HG02759 (cell line): ENCODE results near the gene IGSF9.

Experiments used
- ATAC-seq: cut with Tn5 transposase; IDR thresholded peaks from one replicate; pipeline ENCODE4 v1.9.1; 2021; ENCODE audit warnings: mild to moderate bottlenecking, moderate library complexity; ENCODE audit not compliant: unreplicated experiment

IGSF9 gene

GRCh38 chr1:159922511-159923202 lies 22.8 kb downstream of the IGSF9 start:
- ATAC-seq = no peak

- peak; percentile 13 for ATAC-seq
Observed at GRCh38 chr1:159921700-159922504, 23.5 kb downstream of the IGSF9 start.

GRCh38 chr1:159921251-159921650 lies 24.2 kb downstream of the IGSF9 start:
- peak; percentile 23 for ATAC-seq

GRCh38 chr1:159920651-159921050 lies 24.8 kb downstream of the IGSF9 start:
- ATAC-seq = no peak

GRCh38 chr1:159920202-159920601 lies 25.2 kb downstream of the IGSF9 start:
- no peak for ATAC-seq

- no peak for ATAC-seq
Observed at GRCh38 chr1:159919236-159919865, 26.1 kb downstream of the IGSF9 start.

- ATAC-seq = no peak
Observed at GRCh38 chr1:159918352-159919200, 26.8 kb downstream of the IGSF9 start.

GRCh38 chr1:159917533-159918351 lies 27.7 kb downstream of the IGSF9 start:
- ATAC-seq = no peak

GRCh38 chr1:159916242-159917051 lies 29.0 kb downstream of the IGSF9 start:
- no peak for ATAC-seq

- no peak for ATAC-seq
Observed at GRCh38 chr1:159915571-159916241, 29.7 kb downstream of the IGSF9 start.

GRCh38 chr1:159914252-159915018 lies 31.0 kb downstream of the IGSF9 start:
- ATAC-seq = no peak

GRCh38 chr1:159913451-159914192 lies 31.8 kb downstream of the IGSF9 start:
- no peak for ATAC-seq

- no peak for ATAC-seq
Observed at GRCh38 chr1:159911326-159912070, 33.9 kb downstream of the IGSF9 start.

- ATAC-seq = no peak
Observed at GRCh38 chr1:159908031-159908940, 37.1 kb downstream of the IGSF9 start.

- no peak for ATAC-seq
Observed at GRCh38 chr1:159906960-159907359, 38.5 kb downstream of the IGSF9 start.
